Measurements from ENCODE around the gene WNK3.

Gene WNK3

DNA sequence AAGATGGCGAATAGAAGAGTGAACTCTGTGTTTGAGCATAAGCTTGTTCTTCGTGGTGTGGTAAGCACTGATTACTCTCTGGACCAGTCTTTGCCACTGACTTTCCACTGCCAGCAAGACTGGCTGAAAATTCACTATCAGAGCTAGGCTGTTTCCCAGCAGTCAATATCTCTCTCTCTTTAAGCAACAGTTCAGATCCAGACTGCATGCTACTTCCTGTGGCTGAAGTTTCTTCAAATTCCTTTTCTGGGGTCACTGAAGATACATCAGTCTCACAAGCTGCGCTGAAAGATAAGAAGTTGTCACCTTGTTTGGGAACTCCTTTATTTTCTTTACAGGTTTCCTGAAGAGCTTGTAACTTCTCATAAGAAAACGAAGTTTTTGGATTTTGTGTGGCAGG lies 120.8 kb downstream of the WNK3 start:
- no peak for DNase-seq

DNA sequence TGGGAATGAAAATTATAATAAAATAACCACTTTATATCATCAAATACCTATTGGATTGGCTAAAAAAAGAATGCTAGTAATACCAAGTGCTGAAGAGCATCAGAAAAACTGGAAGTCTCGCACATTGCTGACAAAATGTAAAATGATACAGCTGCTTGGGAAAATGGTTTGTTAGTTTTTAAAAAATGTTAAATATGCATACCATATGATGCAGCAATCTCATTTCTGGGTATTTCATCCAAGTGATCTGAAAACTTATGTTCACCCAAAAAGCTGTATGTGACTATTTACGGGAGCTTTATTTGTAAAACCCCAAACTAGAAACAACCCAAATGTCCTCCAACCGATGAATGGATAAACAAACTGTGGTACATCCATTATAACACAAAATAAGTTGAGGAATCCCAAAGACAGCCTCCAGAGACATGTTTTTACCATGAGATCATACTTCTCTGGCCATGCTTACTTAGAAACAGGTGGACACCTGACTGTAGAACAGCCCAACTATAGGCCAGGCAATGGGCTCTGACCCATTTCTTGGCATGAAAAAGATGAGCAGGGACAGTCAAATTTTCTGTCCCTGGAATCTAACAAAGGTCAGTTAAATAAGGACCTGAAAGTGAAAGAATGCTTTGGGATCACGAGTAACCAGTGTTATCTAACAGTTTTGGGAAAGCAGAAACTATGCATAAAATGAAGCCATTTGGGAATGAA lies 127.3 kb downstream of the WNK3 start:
- DNase-seq: no peak

DNA sequence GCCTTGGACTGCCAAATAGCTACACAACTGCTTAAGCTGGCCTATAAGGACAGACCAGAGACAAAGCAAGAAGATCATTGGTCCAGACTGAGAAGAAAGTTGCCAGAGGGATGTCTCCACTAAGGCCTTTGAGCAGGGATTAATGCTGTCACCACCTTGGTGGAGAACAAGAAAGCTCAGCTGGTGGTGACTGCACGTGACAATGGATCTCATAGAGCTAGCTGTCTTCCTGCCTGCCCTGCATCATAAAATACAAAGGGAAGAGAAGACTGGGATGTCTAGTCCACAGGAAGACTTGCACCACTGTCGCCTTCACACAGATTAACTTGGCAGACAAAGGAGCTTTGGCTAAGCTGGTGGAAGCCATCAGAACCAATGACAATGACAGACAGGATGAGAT lies 134.3 kb downstream of the WNK3 start:
- DNase-seq: no peak

DNA sequence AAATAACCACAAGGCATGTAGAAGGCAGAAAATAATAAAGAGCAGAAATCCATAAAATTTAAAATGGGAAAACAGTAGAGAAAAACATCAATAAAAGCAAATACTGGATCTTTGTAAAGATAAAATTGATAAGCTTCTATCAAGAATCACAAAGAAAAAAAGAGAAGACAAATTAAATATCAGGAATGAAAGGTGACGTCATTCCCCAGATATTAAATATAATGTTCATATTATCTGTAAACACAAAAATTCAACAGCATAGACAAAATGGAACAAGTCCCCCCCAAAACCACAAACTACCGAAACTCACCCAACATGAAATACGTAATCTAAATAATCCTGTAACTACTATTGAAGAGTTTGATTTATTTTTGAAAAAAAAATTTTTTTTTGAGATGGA lies 144.2 kb downstream of the WNK3 start:
- DNase-seq: no peak

DNA sequence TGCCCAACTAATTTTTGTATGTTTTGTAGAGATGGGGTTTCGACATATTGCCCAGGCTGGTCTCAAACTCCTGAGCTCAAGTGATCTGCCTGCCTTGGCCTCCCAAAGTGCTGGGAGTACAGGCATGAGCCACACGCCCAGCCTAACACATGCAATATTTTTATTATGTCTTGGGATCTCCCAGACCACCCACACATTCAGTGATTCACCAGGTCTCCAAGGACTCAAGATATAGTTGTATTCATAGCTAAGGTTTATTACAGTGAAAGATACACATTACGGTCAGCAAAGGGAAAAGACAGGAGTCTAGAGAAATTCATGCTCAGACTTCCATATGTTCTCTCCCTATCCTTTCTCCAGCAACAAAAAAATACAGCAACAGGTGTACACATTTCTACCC lies 149.3 kb downstream of the WNK3 start:
- DNase-seq: no peak

DNA sequence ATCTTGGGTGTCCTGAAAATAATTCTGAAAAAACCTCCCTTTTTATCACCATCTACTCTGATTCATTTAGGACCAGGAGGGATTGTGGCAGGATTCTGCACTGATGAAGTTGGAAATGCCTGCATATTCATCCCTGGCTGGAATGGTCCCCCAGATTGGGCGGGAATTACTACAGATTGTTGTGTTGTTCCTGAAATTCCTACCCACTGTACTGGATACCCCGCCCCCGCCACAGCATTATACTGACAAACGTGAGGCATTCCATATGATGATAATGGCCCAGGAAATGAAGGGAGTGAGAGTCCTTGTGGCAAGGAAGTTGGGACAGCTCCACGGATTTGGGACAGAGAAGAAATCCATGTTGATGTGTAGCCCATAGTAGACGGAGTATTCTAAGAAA lies 159.6 kb downstream of the WNK3 start:
- no peak for DNase-seq

DNA sequence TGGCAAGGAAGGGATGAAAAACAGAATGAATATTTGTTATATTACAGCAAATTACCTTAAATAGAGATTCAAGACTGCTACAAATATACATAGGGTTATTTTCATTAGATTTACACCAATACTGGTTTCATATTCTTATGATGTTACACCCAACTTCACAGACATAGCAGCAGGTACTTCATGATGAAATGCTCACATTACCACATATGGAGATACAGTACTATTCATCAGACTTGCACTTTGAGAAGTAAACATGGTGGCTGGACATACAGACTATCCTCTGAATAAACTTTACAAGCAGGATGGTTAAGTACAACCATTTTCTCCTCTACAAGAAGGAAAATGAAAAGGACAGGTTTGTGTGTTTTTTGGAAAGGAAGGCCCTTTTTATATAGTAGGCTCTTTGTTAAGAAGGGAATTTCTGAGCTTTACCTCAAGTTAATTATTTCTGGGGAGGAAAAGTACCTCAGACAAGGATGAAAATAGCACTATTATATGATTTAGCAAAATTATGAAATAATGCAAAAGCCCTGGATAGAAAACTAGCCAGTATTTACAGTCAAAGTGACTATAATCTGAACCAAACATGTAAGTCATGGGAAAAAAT lies 162.8 kb downstream of the WNK3 start:
- no peak for DNase-seq

DNA sequence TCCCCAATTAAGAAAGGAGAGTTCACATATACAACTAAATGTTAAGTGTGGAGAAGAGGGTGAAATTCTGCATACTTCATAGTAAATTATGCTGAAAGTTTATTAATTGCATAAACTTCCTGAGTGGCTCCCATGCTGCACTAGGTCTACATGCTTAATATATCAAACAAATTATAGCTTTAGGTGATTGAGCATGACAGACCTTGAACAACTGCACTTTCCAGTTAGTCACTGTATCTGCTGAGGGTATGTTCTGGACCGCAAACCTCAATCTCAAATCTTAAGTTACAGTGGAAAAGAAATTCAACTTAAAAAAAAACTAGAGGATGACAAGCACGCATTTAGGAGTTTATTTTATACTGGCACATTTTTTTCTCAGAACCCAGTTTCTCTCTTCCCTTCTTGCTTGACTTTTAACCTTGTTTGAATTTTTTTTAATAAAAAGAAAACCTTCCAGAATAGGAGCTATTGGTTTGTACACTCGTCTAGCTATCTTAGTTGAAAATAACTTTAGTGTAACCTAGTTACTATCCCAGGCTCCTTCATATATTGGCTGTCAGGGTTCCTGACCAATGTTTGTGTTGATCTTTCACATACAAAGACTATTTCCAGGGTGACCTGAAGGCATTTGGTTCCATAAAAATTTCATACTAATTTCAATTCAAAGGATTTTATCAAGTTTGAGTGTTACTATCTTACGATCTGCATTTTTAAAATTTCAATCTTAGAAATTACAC lies 164.6 kb downstream of the WNK3 start:
- DNase-seq: no peak

DNA sequence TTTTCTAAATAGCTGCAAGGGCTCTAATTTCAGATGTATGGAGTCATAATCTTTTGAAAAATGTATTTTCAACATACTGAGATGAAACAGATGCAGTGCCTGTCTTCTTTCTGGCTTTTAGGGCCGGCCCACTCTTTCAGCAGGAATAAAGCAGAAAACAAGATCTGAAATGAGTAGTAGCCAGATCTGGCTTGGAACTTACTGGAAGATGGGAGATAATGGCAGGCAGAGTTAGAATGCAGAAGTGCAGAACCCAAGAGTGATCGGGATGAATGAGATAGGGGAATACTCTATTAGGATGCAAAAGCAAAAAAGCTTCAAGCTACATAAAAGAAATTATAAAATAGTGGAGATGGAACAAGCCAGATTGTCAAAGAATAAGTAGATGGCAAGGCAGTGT lies 173.4 kb downstream of the WNK3 start:
- DNase-seq: no peak

DNA sequence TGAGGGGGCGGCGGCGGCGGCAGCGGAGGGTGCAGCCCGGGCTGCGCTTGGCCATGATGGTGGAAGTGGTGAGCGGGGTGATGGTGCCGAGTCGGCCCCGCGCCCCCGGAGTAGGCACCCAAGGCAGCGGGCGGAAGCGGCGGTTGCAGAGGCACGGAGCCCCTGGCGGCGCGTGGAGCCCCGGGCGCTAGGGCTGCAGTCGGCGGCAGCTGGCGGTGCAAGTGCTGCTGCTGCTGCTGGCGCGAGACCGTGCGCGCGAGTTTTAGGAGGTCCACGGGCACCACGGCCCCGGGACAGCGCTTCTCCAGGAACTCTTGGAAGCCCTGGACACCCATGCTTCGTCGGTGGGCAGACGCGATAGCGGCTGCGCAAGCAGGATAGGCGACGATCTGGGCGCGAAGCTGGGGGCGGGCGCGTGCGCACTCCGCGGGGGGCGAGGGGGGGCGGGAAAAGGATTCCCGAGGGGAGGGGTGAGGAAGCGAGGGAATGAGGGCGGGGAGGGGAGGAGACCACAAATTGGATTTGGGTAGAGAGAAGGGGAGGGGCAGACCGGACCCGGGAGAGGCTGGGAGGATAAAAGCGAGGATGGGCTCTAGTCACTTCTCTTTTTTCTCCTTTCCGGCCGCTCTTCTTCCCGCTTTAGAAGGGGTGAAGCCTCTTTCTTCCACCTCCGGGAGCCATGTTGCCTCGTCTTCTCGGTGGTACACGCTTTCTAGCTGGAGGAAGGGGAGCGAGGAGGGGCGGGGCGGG lies 174.8 kb downstream of the WNK3 start, which contains the start of gene FAM120C:
Gene FAM120C, minus strand, starts transcription at position 391 of the 750 bp plus-strand sequence. Its CDS starts 56 bp downstream, at position 335.
- DNase-seq: peak; percentile 60

DNA sequence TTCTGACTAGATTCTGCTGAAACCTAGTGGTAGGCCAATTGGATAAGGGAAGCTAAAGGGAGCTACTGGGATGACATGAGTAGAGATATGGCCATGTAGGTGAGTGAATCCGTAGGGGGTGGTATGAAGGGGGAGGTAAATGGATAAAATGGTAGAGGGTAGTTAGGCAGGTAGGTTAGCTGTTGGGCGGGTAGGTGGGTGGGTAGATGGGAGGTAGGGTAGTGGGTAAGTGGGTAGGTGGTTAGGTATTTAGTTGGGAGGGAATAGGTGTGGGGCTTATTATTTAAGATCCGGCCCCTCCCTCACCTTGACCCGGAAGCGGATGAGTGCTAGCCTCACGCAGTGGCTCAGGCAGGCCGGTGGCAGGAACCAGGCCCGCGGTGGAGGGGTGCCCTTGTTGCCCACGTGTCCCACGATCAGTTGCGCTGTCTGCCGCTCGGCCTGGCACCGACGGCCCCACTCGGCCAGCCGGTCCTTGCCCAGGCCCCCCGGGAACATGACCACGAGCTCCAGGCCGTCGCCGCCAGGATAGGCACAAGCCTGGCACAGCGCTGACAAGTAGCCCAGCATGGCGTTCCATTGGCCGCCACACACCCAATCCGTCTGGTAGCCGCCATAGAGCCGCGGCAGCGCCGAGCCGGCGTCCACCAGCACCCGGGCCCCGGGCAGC lies 175.5 kb downstream of the WNK3 start:
- DNase-seq: peak; percentile 57

DNA sequence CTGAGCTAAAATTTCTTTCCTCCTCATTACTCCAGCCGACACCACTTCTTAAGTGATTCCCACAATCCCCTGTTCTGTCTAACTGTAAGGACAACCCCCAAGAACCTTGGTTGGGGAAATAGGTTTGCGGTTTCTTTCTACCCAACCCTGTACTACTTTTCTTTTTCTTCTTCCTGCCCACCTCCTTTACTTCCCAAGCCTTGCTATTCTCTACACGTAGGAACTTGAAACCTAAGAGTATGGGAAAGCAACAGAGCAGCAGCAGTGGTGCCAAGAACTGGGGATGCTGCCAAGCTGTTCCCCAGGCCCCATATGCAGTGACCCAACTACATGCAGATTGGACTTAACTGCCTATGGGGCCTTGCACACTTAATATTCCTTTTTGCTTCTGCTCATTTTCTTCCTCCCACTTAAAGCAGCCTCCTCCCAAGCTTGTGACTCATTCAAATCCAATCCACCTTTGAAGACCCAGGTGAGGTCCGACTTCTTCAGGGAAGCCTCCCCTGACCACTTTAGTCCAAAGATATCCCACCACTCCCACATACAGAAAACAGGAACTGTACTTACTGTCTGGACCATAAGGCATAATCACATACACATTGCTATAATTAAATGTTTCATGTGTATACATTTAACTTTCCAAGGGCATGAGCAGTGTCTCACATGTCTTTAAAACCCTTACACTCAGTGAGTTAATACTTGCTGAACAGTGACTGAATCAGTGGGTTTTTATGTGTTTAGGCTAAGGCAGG lies 176.5 kb downstream of the WNK3 start:
- no peak for DNase-seq

DNA sequence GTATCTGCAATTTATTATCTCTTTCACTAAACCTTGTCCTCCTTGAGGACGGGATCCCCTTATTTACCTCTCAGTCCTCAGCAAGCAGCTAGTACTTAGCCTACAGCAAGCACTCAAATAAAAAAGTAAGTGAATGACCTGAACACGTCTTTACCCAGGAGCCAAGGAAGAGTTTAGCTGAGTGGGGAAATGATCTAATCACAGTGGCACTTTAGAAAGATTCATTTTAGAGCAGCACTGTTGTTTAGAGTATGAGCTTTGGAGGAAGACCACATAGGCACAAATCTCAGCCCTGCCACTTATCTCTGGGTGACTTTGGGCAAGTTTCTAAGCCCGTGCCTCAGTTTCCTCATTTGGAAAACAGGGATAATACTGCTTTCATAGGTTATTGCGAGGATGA lies 177.4 kb downstream of the WNK3 start:
- no peak for DNase-seq

DNA sequence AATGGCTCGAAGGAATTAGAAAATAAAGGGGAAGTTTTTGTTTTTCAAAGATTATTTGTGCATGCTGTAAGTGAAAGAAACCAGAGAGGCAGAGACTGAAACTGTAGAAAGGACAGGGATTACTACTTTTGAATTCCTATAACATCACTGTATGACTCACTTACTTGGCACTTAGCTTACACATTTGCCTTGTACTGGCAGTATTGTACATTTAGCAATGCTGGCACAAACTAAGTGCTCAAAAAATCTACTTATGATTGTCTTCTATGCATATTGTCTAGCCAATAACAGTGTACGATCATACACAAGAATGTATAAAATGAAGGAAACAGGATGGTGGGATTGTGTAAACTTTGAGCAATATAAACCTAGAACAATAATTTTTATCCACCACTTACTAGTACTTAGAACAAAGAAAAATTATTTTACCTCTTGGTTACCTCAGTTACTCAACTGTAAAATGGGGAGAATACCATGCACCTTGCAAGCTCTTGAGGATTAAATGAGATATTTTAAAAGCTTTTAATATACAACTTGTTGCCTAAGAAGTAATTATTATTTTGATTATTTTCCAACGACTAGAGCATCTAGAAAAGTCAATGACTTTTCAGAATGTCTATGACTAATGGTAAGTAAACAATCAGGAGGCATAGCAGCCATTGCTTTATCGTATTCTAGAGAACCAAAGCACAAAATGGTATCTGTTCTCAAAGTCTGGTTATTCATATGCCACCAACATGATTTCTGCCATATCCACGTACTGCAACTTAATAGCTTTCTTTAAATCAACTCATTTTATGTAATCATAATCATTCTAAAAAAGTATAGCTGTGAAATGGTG lies 179.5 kb downstream of the WNK3 start:
- no peak for DNase-seq

DNA sequence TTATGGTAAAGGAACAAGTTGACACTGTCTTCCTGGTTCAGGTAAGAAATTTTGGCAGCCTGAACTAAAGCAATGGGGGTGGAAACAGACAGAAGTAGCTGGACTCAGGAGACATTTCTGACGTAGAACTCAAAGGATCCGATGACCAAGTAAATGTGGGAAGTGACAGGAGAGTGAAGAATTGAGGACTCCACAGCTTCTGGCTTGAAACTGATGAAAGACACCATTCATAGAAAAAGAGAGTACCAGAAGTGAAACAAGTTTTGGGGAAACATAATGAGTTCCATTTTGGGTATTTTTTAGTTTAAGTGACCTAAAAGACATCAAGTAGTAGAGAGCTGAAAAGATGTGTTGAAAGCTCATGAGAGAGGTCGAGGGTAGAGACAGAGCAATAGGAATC lies 180.5 kb downstream of the WNK3 start:
- DNase-seq: no peak

DNA sequence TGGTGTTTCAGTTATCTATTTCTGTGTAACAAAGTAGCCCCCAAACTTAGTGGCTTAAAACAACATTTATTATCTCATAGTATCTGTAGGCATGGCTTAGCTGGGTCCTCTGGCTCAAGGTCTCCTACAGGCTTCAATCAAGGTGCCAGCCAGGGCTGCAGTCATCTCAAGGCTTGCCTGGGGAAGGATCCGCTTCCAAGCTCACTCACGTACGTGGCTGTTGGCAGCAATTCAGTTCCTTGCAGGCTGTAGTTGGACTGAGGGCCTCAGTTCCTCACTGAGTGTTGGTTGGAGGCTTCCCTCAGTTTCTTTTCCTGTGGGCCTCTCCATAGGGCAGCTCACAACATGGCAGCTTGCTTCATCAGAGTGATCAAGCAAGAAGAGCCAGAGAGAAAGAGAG lies 184.1 kb downstream of the WNK3 start:
- DNase-seq: no peak

DNA sequence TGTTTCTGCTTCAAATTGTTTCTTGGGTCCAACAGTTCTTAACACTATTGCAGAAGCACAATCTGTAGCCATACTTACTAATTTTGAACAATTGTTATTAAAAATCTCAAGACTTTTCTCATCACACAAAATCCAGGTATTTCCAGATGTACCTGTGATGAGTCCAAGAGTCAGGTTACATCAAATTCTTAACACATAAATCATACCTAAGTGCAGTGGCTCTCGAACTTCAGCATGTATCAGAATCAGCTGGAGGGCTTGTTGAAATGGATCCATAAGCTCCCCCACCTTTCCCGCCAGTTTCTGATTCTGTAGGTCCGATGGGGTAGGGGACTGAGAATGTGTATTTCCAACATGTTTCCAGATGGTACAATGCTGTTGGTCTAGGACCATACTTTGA lies 185.4 kb downstream of the WNK3 start:
- no peak for DNase-seq

DNA sequence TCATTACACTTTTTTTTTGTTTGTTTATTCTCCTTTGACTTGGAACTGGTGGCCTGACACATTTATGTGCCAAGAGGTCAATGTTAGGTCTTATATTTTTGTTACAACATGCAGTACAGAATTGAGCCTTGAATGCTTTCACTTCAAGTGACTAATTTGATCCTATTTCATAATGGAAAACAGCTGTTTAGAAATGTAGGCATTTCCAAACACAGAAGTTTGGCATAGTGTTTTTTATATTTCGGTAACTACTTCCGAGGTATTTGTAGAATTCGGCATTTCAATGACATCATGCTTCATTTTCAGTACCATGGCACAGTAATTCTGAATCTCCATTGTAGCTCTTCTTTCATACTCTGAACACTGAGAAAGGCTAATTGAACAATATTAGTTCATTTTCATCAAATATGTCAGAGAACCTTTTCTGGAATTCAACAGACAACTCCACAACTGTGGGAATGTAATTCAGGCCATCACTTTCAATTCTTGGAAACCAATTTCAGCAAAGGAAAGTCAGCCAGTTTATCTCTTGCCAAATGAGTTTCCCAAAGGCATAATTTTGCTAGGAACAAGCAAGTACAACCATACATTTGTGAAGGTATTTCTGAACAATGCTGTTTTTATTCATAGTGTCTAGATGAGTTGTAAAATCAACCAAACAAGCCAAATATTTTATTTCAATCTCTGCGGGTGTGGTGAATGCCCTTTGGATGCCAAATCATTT lies 186.2 kb downstream of the WNK3 start:
- no peak for DNase-seq

DNA sequence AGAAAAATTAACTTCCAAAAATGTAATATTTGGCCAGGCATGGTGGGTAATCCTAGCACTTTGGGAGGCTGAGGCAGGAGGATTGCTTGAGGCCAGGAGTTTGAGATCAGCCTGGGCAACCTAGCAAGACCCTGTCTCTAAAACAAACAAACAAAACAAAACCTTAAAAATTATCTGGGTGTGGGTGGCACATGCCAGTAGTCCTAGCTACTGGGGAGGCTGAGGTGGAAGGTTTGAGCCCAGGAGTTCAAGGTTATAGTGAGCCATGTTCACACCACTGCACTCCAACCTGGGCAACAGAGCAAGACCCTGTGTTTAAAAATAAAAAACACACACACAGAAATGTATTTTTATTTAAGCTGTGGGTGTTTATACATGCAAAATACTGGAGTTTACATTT lies 186.8 kb downstream of the WNK3 start:
- no peak for DNase-seq

DNA sequence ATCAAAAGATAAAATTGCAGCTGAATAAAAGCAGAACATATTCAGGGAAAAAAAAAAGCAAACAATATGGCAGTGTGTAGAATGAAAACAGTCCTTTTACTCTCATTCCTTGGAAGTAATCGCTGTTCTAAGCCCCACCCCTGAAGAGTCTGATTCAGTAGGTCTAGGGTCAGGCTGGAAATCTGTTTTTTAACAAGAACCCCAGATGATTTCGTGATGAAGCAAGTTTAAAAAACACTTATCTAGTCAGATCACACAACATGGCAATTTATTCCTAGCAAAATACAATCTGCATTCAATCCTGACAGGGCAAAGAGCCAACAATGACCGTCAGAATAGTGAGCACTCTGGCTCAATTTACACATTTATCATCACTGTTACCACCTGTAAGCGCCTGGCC lies 190.9 kb downstream of the WNK3 start:
- DNase-seq: no peak
